Glomerular visceral epithelial cell (primary cell): ENCODE results near the gene ME2.
A peak's percentile ranks its signal among the peaks of the same experiment; 100 is the strongest.
"Not testable (repeated sequence)": the region's sequence is repeated elsewhere in the genome, so short reads cannot be mapped to it uniquely, and the experiment has no call there.

Experiments
- DNase-seq: peaks from one replicate; pipeline ENCODE4 v3.0.0-alpha.2; 2016; ENCODE audit errors: extremely low spot score

ME2 gene

GRCh38 chr18:50878345-50879301 lies at the start of gene ME2:
ME2 (plus strand) TSS chr18:50879118; CDS start chr18:50895821, 16,703 bp downstream.
- peak; percentile 94 for DNase-seq

- DNase-seq: no peak
Measured at GRCh38 chr18:50829644-50830043, 49.3 kb upstream of the ME2 start.

GRCh38 chr18:50830544-50830943 lies 48.4 kb upstream of the ME2 start:
- no peak for DNase-seq

GRCh38 chr18:50832754-50833153 lies 46.2 kb upstream of the ME2 start:
- no peak for DNase-seq

GRCh38 chr18:50833496-50833895 lies 45.4 kb upstream of the ME2 start:
- DNase-seq: not testable (repeated sequence)

- DNase-seq: peak; percentile 89
Measured at GRCh38 chr18:50836521-50836957, 42.4 kb upstream of the ME2 start.

GRCh38 chr18:50839341-50839740 lies 39.6 kb upstream of the ME2 start:
- no peak for DNase-seq

GRCh38 chr18:50839996-50840395 lies 38.9 kb upstream of the ME2 start:
- DNase-seq: no peak

- DNase-seq: no peak
Measured at GRCh38 chr18:50842846-50843245, 36.1 kb upstream of the ME2 start.

GRCh38 chr18:50844554-50844953 lies 34.4 kb upstream of the ME2 start:
- no peak for DNase-seq

GRCh38 chr18:50844960-50845359 lies 34.0 kb upstream of the ME2 start:
- DNase-seq: no peak

- DNase-seq: peak; percentile 81
Measured at GRCh38 chr18:50847192-50847591, 31.7 kb upstream of the ME2 start.

- no peak for DNase-seq
Measured at GRCh38 chr18:50848061-50848551, 30.8 kb upstream of the ME2 start.

GRCh38 chr18:50848991-50849390 lies 29.9 kb upstream of the ME2 start:
- DNase-seq: no peak

- no peak for DNase-seq
Measured at GRCh38 chr18:50849419-50849821, 29.5 kb upstream of the ME2 start.

- DNase-seq: no peak
Measured at GRCh38 chr18:50850307-50851065, 28.4 kb upstream of the ME2 start.

GRCh38 chr18:50853863-50854271 lies 25.1 kb upstream of the ME2 start:
- DNase-seq: peak; percentile 73

GRCh38 chr18:50855976-50856757 lies 22.8 kb upstream of the ME2 start:
- no peak for DNase-seq

- not testable (repeated sequence) for DNase-seq
Measured at GRCh38 chr18:50857166-50857565, 21.8 kb upstream of the ME2 start.

GRCh38 chr18:50857694-50858093 lies 21.2 kb upstream of the ME2 start:
- DNase-seq: no peak

- DNase-seq: no peak
Measured at GRCh38 chr18:50859793-50860555, 18.9 kb upstream of the ME2 start.
